HFFc6 (cell line): ENCODE measurements around the gene C9orf50. TPM values are rescaled to one million over a fixed set of nuclear protein-coding genes. Genes with fewer than 3 reads are reported as not detected.
"Not testable (repeated sequence)": the region's sequence is repeated elsewhere in the genome, so short reads cannot be mapped to it uniquely, and the experiment has no call there.

Experiments used
- DNase-seq: peaks from one replicate; pipeline ENCODE4 v3.0.0-alpha.2; 2018
- H3K27ac Mint-ChIP-seq: 2 replicates; pipeline ENCODE4 v1.8.0; 2020; ENCODE audit warnings: mild to moderate bottlenecking, mixed read lengths
- H3K27me3 Mint-ChIP-seq: 2 replicates; pipeline ENCODE4 v1.8.0; 2021; ENCODE audit warnings: mild to moderate bottlenecking, moderate library complexity, mixed read lengths; ENCODE audit not compliant: insufficient read depth
- H3K36me3 Mint-ChIP-seq: 2 replicates; pipeline ENCODE4 v1.8.0; 2021; ENCODE audit warnings: low read depth, mixed read lengths
- H3K4me1 Mint-ChIP-seq: 2 replicates; pipeline ENCODE4 v1.8.0; 2020; ENCODE audit warnings: low read depth, mixed read lengths
- H3K4me3 Mint-ChIP-seq: 2 replicates; pipeline ENCODE4 v1.8.0; 2020; ENCODE audit warnings: mild to moderate bottlenecking, moderate library complexity, mixed read lengths
- H3K9me3 Mint-ChIP-seq: 2 replicates; pipeline ENCODE4 v1.8.0; 2020; ENCODE audit warnings: mild to moderate bottlenecking, mixed read lengths
- CTCF ChIP-seq: fragments of 200-600 bp; sonication (generic); IDR thresholded peaks from 2 replicates; pipeline ENCODE4 v1.5.0; 2021; ENCODE audit warnings: antibody characterized with exemption, mild to moderate bottlenecking
- total RNA-seq, 6 experiments: library from RNA; stranded (reverse); fragmentation: NEBNext Ultra II Directional; extraction: Animal tissue kit (Norgen Biotek cat#: 25700); gene quantifications; 2 replicates in 1 of 6; 3 replicates in 5 of 6; pipeline ENCODE4 v1.2.3, GENCODE V29; 2021

The C9orf50 gene
- total RNA-seq, 6 experiments from 2014 or later = 0.14 to 0.20 TPM; not detected in 4

DNA sequence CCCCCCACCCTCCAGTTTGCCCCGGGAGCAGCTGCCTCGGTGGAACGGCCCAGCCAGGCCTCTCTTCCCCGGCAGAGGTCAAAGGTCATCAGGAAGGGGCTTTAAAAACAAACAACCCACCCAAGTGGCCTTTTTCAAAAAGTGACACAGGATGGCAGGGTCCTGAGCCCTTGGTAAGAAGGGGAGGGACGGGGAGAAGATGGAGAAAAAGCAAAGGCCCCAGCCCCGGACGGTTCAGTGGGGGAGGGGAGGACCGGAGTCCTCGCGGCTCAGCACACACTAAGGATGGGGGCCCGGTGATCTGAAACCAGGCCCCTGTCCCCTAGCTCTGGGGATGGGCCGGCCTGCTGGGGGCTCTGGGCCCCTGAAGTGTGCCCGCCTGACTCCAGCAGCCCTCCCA is 45.7 kb upstream of the C9orf50 start:
- Mint-ChIP-seq H3K27me3 (no peaks in the 10 kb centered on the region; the same call in 1 of the 2 replicates), H3K9me3 (no peaks in the 10 kb centered on the region), H3K27ac (no peak overlapping the region), H3K4me1 (peaks cover 40% of the 10 kb centered on the region), H3K4me3 (peak overlapping the region; percentile 92), H3K36me3 (peaks cover 12% of the 10 kb centered on the region; the same call in 1 of the 2 replicates)
- TF ChIP-seq CTCF = no peak
- DNase-seq = no peak

- Mint-ChIP-seq H3K27me3 (no peaks in the 10 kb centered on the region; the same call in 1 of the 2 replicates), H3K4me3 (peak overlapping the region; percentile 92), H3K27ac (peak overlapping the region; percentile 68), H3K36me3 (peaks cover 12% of the 10 kb centered on the region; the same call in 1 of the 2 replicates), H3K4me1 (peaks cover 34% of the 10 kb centered on the region), H3K9me3 (no peaks in the 10 kb centered on the region)
- DNase-seq = no peak
- no peak for TF ChIP-seq CTCF
Measured at GRCh38 chr9:129665814-129666520, 45.1 kb upstream of the C9orf50 start.

DNA sequence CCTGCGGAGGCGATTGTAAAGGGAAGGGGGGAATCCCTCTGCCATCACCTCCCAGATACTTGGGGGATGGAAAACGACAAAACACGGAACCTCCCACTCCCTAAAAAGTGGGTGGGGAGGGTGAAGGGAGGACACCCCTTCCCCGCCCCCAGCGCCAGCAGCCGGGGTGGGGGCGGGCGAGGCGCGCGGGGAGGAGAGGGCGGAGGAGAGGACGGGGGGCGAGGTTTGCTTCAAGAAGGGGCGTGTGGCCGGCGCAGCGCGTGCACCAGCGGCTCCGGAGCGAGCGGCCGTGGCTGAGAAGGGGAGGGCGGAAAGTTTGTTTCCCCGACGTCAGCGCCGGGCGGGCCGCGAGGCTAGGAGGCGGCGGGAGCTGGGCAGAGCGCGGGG is 44.5 kb upstream of the C9orf50 start, which contains the start of gene PRRX2:
TSS of gene PRRX2 (plus strand) at position 259 of the 387 bp plus-strand sequence. CDS start 221 bp downstream, outside the sequence.
- Mint-ChIP-seq H3K27me3 (no peaks in the 10 kb centered on the region; the same call in none of the 2 replicates), H3K4me3 (peak within 1 kb of the TSS; percentile 92), H3K4me1 (peaks cover 30% of the 10 kb centered on the region; the same call in 1 of the 2 replicates), H3K27ac (peak within 1 kb of the TSS; percentile 79), H3K9me3 (no peaks in the 10 kb centered on the region), H3K36me3 (peaks cover 12% of the 10 kb centered on the region; the same call in 1 of the 2 replicates)
- TF ChIP-seq CTCF = no peak
- DNase-seq = peak; percentile 51

- DNase-seq = no peak
- H3K4me3 Mint-ChIP-seq = peak overlapping the region; percentile 90
- TF ChIP-seq CTCF = no peak
- H3K36me3 Mint-ChIP-seq = peaks cover 10% of the 10 kb centered on the region; the same call in 1 of the 2 replicates
- peaks cover 3% of the 10 kb centered on the region for H3K27me3 Mint-ChIP-seq
- H3K27ac Mint-ChIP-seq = peak overlapping the region; percentile 79
- peaks cover 27% of the 10 kb centered on the region; the same call in 1 of the 2 replicates for H3K4me1 Mint-ChIP-seq
- H3K9me3 Mint-ChIP-seq = no peaks in the 10 kb centered on the region
Measured at GRCh38 chr9:129664746-129665388, 44.0 kb upstream of the C9orf50 start.

- DNase-seq, H3K27me3 Mint-ChIP-seq, H3K27ac Mint-ChIP-seq, H3K4me1 Mint-ChIP-seq, H3K9me3 Mint-ChIP-seq, H3K36me3 Mint-ChIP-seq, H3K4me3 Mint-ChIP-seq: not testable (repeated sequence)
Measured at GRCh38 chr9:129662239-129662638, 41.3 kb upstream of the C9orf50 start.

- Mint-ChIP-seq H3K36me3 (no peaks in the 10 kb centered on the region), H3K27ac (no peak overlapping the region), H3K4me1 (peaks cover 16% of the 10 kb centered on the region), H3K9me3 (no peaks in the 10 kb centered on the region), H3K4me3 (no peak overlapping the region), H3K27me3 (peaks cover 3% of the 10 kb centered on the region)
- DNase-seq = no peak
- no peak for TF ChIP-seq CTCF
Measured at GRCh38 chr9:129661029-129661428, 40.1 kb upstream of the C9orf50 start.
